Astrocyte (in vitro differentiated cells and primary cell): ENCODE measurements around the gene AIP. TPM values are rescaled to one million over a fixed set of nuclear protein-coding genes. Genes with fewer than 3 reads are reported as not detected.

Experiments used
- DNase-seq: peaks from one replicate; pipeline ENCODE4 v3.0.0-alpha.2; 2010; ENCODE audit warnings: low read depth
- FAIRE-seq: peaks from 2 replicates; lab custom pipeline; 2011; peaks lifted over from hg19 to GRCh38; lab: Jason Lieb, UNC
- H2AFZ ChIP-seq: 2 replicates; pipeline ENCODE4 v1.6.0; 2012; ENCODE audit warnings: low read depth, low read length, inconsistent platforms
- H3K27ac ChIP-seq: 2 replicates; pipeline ENCODE4 v1.5.1; 2011; ENCODE audit warnings: low read depth, low read length, inconsistent platforms
- H3K27me3 ChIP-seq: 2 replicates; pipeline ENCODE4 v1.6.0; 2011; ENCODE audit warnings: low read length, inconsistent platforms; ENCODE audit not compliant: insufficient read depth
- H3K36me3 ChIP-seq: 2 replicates; pipeline ENCODE4 v1.5.1; 2011; ENCODE audit warnings: low read length, inconsistent platforms; ENCODE audit not compliant: insufficient read depth
- H3K4me1 ChIP-seq: 2 replicates; pipeline ENCODE4 v1.5.1; 2011; ENCODE audit warnings: low read length, inconsistent platforms; ENCODE audit not compliant: insufficient read depth
- H3K4me2 ChIP-seq: 2 replicates; pipeline ENCODE4 v1.6.0; 2012; ENCODE audit warnings: low read length, inconsistent platforms
- H3K4me3 ChIP-seq: 2 replicates; pipeline ENCODE4 v1.5.1; 2011; ENCODE audit warnings: low read depth, mild to moderate bottlenecking, low read length, inconsistent platforms; ENCODE audit not compliant: insufficient read depth
- H3K79me2 ChIP-seq: 2 replicates; pipeline ENCODE4 v1.6.0; 2012; ENCODE audit warnings: mild to moderate bottlenecking, low read length, inconsistent platforms; ENCODE audit not compliant: insufficient read depth
- H3K9ac ChIP-seq: 2 replicates; pipeline ENCODE4 v1.6.0; 2012; ENCODE audit warnings: mild to moderate bottlenecking, low read length, inconsistent platforms
- H3K9me3 ChIP-seq: 2 replicates; pipeline ENCODE4 v1.5.1; 2012; ENCODE audit warnings: low read depth, mild to moderate bottlenecking, low read length, inconsistent platforms; ENCODE audit not compliant: insufficient read depth
- H4K20me1 ChIP-seq: 2 replicates; pipeline ENCODE4 v1.6.0; 2012; ENCODE audit warnings: low read length, inconsistent platforms; ENCODE audit not compliant: insufficient read depth
- H3K27ac Mint-ChIP-seq: one replicate; pipeline ENCODE4 v1.8.0; 2021; ENCODE audit warnings: mild to moderate bottlenecking, mixed read lengths; ENCODE audit not compliant: unreplicated experiment
- H3K27me3 Mint-ChIP-seq: one replicate; pipeline ENCODE4 v1.8.0; 2021; ENCODE audit warnings: low read depth, mixed read lengths; ENCODE audit not compliant: unreplicated experiment
- H3K36me3 Mint-ChIP-seq: one replicate; pipeline ENCODE4 v1.8.0; 2021; ENCODE audit warnings: low read depth, mixed read lengths; ENCODE audit not compliant: unreplicated experiment
- H3K4me1 Mint-ChIP-seq: one replicate; pipeline ENCODE4 v1.8.0; 2021; ENCODE audit warnings: low read depth, mixed read lengths; ENCODE audit not compliant: unreplicated experiment
- H3K4me3 Mint-ChIP-seq: one replicate; pipeline ENCODE4 v1.8.0; 2021; ENCODE audit warnings: mild to moderate bottlenecking, moderate library complexity, mixed read lengths; ENCODE audit not compliant: unreplicated experiment
- H3K9me3 Mint-ChIP-seq: one replicate; pipeline ENCODE4 v1.8.0; 2021; ENCODE audit warnings: mild to moderate bottlenecking, mixed read lengths; ENCODE audit not compliant: unreplicated experiment
- CTCF ChIP-seq: IDR thresholded peaks from 2 replicates; pipeline ENCODE4 v1.5.1; 2011; ENCODE audit warnings: low read depth, mild to moderate bottlenecking, inconsistent platforms, low read length, moderate library complexity; ENCODE audit not compliant: insufficient read depth
- EZH2 ChIP-seq: IDR thresholded peaks from 2 replicates; pipeline ENCODE4 v1.6.1; 2012; ENCODE audit warnings: mild to moderate bottlenecking, low read length, inconsistent platforms; ENCODE audit not compliant: insufficient read depth
- microRNA-seq: library from miRNA; unstranded; fragments of <30 nt; microRNA quantifications from one replicate; pipeline ENCODE4 v1.2.0, GENCODE V29; 2020
- total RNA-seq: library from RNA; stranded (reverse); gene quantifications from 2 replicates; pipeline ENCODE4 v1.2.1, GENCODE V29; 2021

AIP gene
- total RNA-seq, 1 donor from 2014 or later: 43.6 TPM

- H3K4me3 ChIP-seq: no peak overlapping the region
- H3K27ac ChIP-seq: no peak overlapping the region
- Mint-ChIP-seq H3K27ac (no peak overlapping the region), H3K27me3 (peaks cover 12% of the 10 kb centered on the region), H3K4me1 (no peaks in the 10 kb centered on the region), H3K36me3 (peaks cover 2% of the 10 kb centered on the region), H3K9me3 (no peaks in the 10 kb centered on the region), H3K4me3 (no peak overlapping the region)
- no peak overlapping the region for H3K4me2 ChIP-seq
- DNase-seq: no peak
- no peak for TF ChIP-seq EZH2
- TF ChIP-seq CTCF: no peak
- no peaks in the 10 kb centered on the region for H3K79me2 ChIP-seq
- no peak for FAIRE-seq
- no peaks in the 10 kb centered on the region for H3K27me3 ChIP-seq
- H3K36me3 ChIP-seq: no peaks in the 10 kb centered on the region
- H3K4me1 ChIP-seq: no peaks in the 10 kb centered on the region
- no peak overlapping the region for H2AFZ ChIP-seq
- H3K9me3 ChIP-seq: peaks cover under 1% of the 10 kb centered on the region
- H4K20me1 ChIP-seq: no peaks in the 10 kb centered on the region
- H3K9ac ChIP-seq: no peak overlapping the region
These were observed 56.7 kb downstream of the AIP start for GRCh38 chr11:67539550-67539949.

Small RNAs within 50 kb of the gene (microRNA-seq; reads per million reads assigned to microRNA genes)
- gene MIR6752: 1.9 reads per million

Other genes with a start within 250 kb of the AIP start
- 27.2 and 34.0 TPM in 2 replicates for gene GRK2, start 216.6 kb upstream of the AIP start, total RNA-seq
- 39.4 and 40.8 TPM in 2 replicates for gene ANKRD13D, start 193.7 kb upstream of the AIP start, total RNA-seq
- 19.1 and 20.1 TPM in 2 replicates for gene SSH3, start 179.5 kb upstream of the AIP start, total RNA-seq
- gene POLD4, start 129.5 kb upstream of the AIP start, total RNA-seq: 53.5 and 69.2 TPM in 2 replicates
- gene CLCF1, start 109.4 kb upstream of the AIP start, total RNA-seq: 17.4 and 17.6 TPM in 2 replicates
- gene RAD9A, start 91.0 kb upstream of the AIP start, total RNA-seq: 9.2 and 9.4 TPM in 2 replicates
- 157 and 159 TPM in 2 replicates for gene PPP1CA, start 81.2 kb upstream of the AIP start, total RNA-seq
- 0.16 TPM in 1 of 2 replicates, not detected in the other for gene TBC1D10C, start 78.9 kb upstream of the AIP start, total RNA-seq
- 0.10 and 0.23 TPM in 2 replicates for gene CARNS1, start 67.3 kb upstream of the AIP start, total RNA-seq
- 52.9 and 57.0 TPM in 2 replicates for gene RPS6KB2, start 54.5 kb upstream of the AIP start, total RNA-seq
- 1.7 and 2.3 TPM in 2 replicates for gene PTPRCAP, start 45.3 kb upstream of the AIP start, total RNA-seq
- gene CORO1B, start 39.5 kb upstream of the AIP start, total RNA-seq: 102 and 124 TPM in 2 replicates
- not detected in 2 replicates for gene GPR152, start 30.3 kb upstream of the AIP start, total RNA-seq
- gene CABP4, start 27.7 kb upstream of the AIP start, total RNA-seq: not detected in 2 replicates
- 38.0 and 48.1 TPM in 2 replicates for gene TMEM134, start 13.8 kb upstream of the AIP start, total RNA-seq
- gene PITPNM1, start 22.3 kb downstream of the AIP start, total RNA-seq: 61.1 and 71.5 TPM in 2 replicates
- gene CDK2AP2, start 25.1 kb downstream of the AIP start, total RNA-seq: 36.1 and 45.0 TPM in 2 replicates
- gene CABP2, start 40.4 kb downstream of the AIP start, total RNA-seq: not detected in 2 replicates
- 1,173 and 1,365 TPM in 2 replicates for gene GSTP1, start 100.8 kb downstream of the AIP start, total RNA-seq
- gene NDUFV1, start 123.9 kb downstream of the AIP start, total RNA-seq: 117 and 118 TPM in 2 replicates
- gene NUDT8, start 146.9 kb downstream of the AIP start, total RNA-seq: 3.0 and 4.5 TPM in 2 replicates
- not detected in 2 replicates for gene TBX10, start 156.7 kb downstream of the AIP start, total RNA-seq
- not detected in 2 replicates for gene ACY3, start 167.7 kb downstream of the AIP start, total RNA-seq
- not detected in 2 replicates for gene ALDH3B2, start 191.6 kb downstream of the AIP start, total RNA-seq